K562 (cell line): ENCODE measurements around the gene GNAQ. TPM values are rescaled to one million over a fixed set of nuclear protein-coding genes. Genes with fewer than 3 reads are reported as not detected.

ENCODE experiments used
- ATAC-seq: fragments of 200-7000 bp; cut with Tn5 transposase; 3 replicates; pipeline ENCODE4 v1.9.1; 2020; ENCODE audit warnings: moderate library complexity
- BruUV-seq: library from RNA; stranded (reverse); fragments of 400-500 nt; replicated peaks from 2 replicates; lab custom pipeline; 2021; lab: Mats Ljungman, UMichigan
- CTCF ChIA-PET: fragments of 300-600 bp; formaldehyde crosslinking; extraction: SDS; loops from one replicate; lab custom pipeline; 2021; ENCODE audit warnings: low intra/inter-chr PET ratio; lab: Yijun Ruan, JAX
- POLR2A ChIA-PET: fragments of 300-600, 350-650 bp; sonication (Branson Sonifier 250); formaldehyde crosslinking; extraction: SDS; loops from one replicate; lab custom pipeline; 2021; ENCODE audit warnings: antibody characterized with exemption, inconsistent platforms; lab: Yijun Ruan, JAX
- DNase-seq, 4 experiments: peaks; one replicate each; pipeline versions ENCODE4 v3.0.0 to v3.0.0-alpha.2; 2011 to 2018; ENCODE audit warnings: low spot score in 3 of 4, mixed read lengths in 3 of 4; ENCODE audit errors: extremely low read depth in 1 of 4
- FAIRE-seq: peaks from 2 replicates; lab custom pipeline; 2011; peaks lifted over from hg19 to GRCh38; lab: Jason Lieb, UNC
- H2AFZ ChIP-seq: 2 replicates; pipeline ENCODE4 v1.6.0; 2011; ENCODE audit warnings: low read depth, low read length, control low read depth, inconsistent platforms
- H3K27ac ChIP-seq: fragments of 200-600 bp; 3 replicates; pipeline ENCODE4 v1.8.0; 2011; ENCODE audit warnings: low read depth, mild to moderate bottlenecking, control low read depth, inconsistent platforms, low read length, moderate library complexity, mixed read lengths; ENCODE audit errors: extremely low read depth
- H3K27me3 ChIP-seq, 2 experiments: fragments of 300-600 bp in 1 of 2; 2 replicates in 1 of 2; 3 replicates in 1 of 2; pipeline versions ENCODE4 v1.6.0 to v1.8.0; 2011; ENCODE audit warnings: inconsistent platforms in 2 of 2, low read length in 2 of 2, mild to moderate bottlenecking in 1 of 2, mixed read lengths in 1 of 2, moderate library complexity in 1 of 2; ENCODE audit not compliant: control insufficient read depth in 2 of 2, insufficient read depth in 2 of 2
- H3K36me3 ChIP-seq: fragments of 300-600 bp; 3 replicates; pipeline ENCODE4 v1.8.0; 2011; ENCODE audit warnings: mild to moderate bottlenecking, low read length, inconsistent platforms; ENCODE audit not compliant: control insufficient read depth, insufficient read depth
- H3K4me1 ChIP-seq, 2 experiments: fragments of 200-600 bp in 1 of 2; replicated peaks in 1 of 2; 2 replicates in 1 of 2; 3 replicates in 1 of 2; pipeline versions ENCODE4 v1.5.1 to v1.8.0; 2011; ENCODE audit warnings: inconsistent platforms in 2 of 2, low read length in 2 of 2, mild to moderate bottlenecking in 1 of 2, mixed read lengths in 1 of 2, moderate library complexity in 1 of 2; ENCODE audit not compliant: control insufficient read depth in 2 of 2, insufficient read depth in 2 of 2
- H3K4me2 ChIP-seq: 2 replicates; pipeline ENCODE4 v1.6.1; 2011; ENCODE audit warnings: low read length, control low read depth, inconsistent platforms, mixed read lengths; ENCODE audit not compliant: insufficient read depth
- H3K4me3 ChIP-seq: fragments of 200-600 bp; sonication (generic), shearing (Covaris generic); 2 replicates; pipeline ENCODE4 v1.5.1; 2016; ENCODE audit warnings: control low read depth, inconsistent platforms
- H3K79me2 ChIP-seq: fragments of 200-600 bp; 3 replicates; pipeline ENCODE4 v1.8.0; 2011; ENCODE audit warnings: low read length, inconsistent platforms; ENCODE audit not compliant: control insufficient read depth, insufficient read depth
- H3K9ac ChIP-seq, 2 experiments: 2 replicates each; pipeline versions ENCODE4 v1.6.0 to v1.6.1; 2011; ENCODE audit warnings: low read depth in 2 of 2, low read length in 2 of 2, control low read depth in 1 of 2, inconsistent platforms in 1 of 2, mild to moderate bottlenecking in 1 of 2, mixed read lengths in 1 of 2; ENCODE audit not compliant: insufficient read depth in 1 of 2
- H3K9me1 ChIP-seq: one replicate; pipeline ENCODE4 v1.6.0; 2011; ENCODE audit warnings: inconsistent platforms, mild to moderate bottlenecking, low read length, moderate library complexity; ENCODE audit not compliant: control insufficient read depth, insufficient read depth
- H3K9me3 ChIP-seq: replicated peaks from 2 replicates; pipeline ENCODE4 v1.5.1; 2011; ENCODE audit warnings: low read depth, low read length, inconsistent platforms; ENCODE audit not compliant: control insufficient read depth, insufficient read depth
- H4K20me1 ChIP-seq: replicated peaks from 2 replicates; pipeline ENCODE4 v1.6.1; 2011; ENCODE audit warnings: low read length, inconsistent platforms, mixed read lengths; ENCODE audit not compliant: control insufficient read depth, insufficient read depth
- BACH1 ChIP-seq: fragments of 200-800 bp; sonication (Bioruptor generic); IDR thresholded peaks from 2 replicates; pipeline ENCODE4 v1.6.1; 2016; ENCODE audit warnings: missing genetic modification characterization, missing compliant biosample characterization
- EP300 ChIP-seq: IDR thresholded peaks from 2 replicates; pipeline ENCODE4 v1.6.1; 2012; ENCODE audit warnings: low read length, improper control_type of control experiment
- HOXB6 ChIP-seq: fragments of 250-450 bp; sonication (Bioruptor Pico); IDR thresholded peaks from 2 replicates; pipeline ENCODE4 v1.5.1; 2022; ENCODE audit warnings: mild to moderate bottlenecking, borderline replicate concordance
- KLF6 ChIP-seq: fragments of 250-450 bp; sonication (Bioruptor Pico); IDR thresholded peaks from 2 replicates; pipeline ENCODE4 v1.4.0; 2020; ENCODE audit warnings: mild to moderate bottlenecking, moderate library complexity, borderline replicate concordance
- NFIC ChIP-seq: fragments of 450-650 bp; IDR thresholded peaks from 2 replicates; pipeline ENCODE4 v1.6.1; 2017; ENCODE audit warnings: mild to moderate bottlenecking, inconsistent platforms
- PTBP1 ChIP-seq: fragments of 200-400 bp; formaldehyde crosslinking; IDR thresholded peaks from 2 replicates; pipeline ENCODE4 v1.6.1; 2017; ENCODE audit warnings: low read depth, low read length
- RB1 ChIP-seq: fragments of 450-650 bp; IDR thresholded peaks from 2 replicates; pipeline ENCODE4 v1.6.1; 2017; ENCODE audit warnings: low read depth, mild to moderate bottlenecking
- TEAD1 ChIP-seq, 2 experiments: fragments of 450-650 bp in 1 of 2; sonication (generic) in 1 of 2; formaldehyde crosslinking; IDR thresholded peaks; 2 replicates each; pipeline versions ENCODE4 v1.4.0 to v1.8.0; 2020 to 2022; ENCODE audit warnings: mild to moderate bottlenecking in 2 of 2, missing genetic modification reagents in 1 of 2
- THAP7 ChIP-seq: fragments of 250-450 bp; sonication (Bioruptor Pico); IDR thresholded peaks from 2 replicates; pipeline ENCODE4 v1.5.0; 2021
- XRCC4 ChIP-seq: IDR thresholded peaks from one replicate; pipeline ENCODE4 v1.6.1; 2011; ENCODE audit not compliant: insufficient read depth, insufficient read length; ENCODE audit errors: extremely low read depth
- ZNF445 ChIP-seq: fragments of 250-450 bp; sonication (Bioruptor Pico); IDR thresholded peaks from 2 replicates; pipeline ENCODE4 v1.4.0; 2020; ENCODE audit warnings: low read depth, mild to moderate bottlenecking, moderate library complexity
- ZNF592 ChIP-seq: fragments of 450-650 bp; IDR thresholded peaks from 2 replicates; pipeline ENCODE4 v1.6.1; 2017; ENCODE audit warnings: antibody characterized with exemption, mild to moderate bottlenecking
- ZNF639 ChIP-seq, 2 experiments: fragments of 200-800 bp in 1 of 2; sonication (Bioruptor generic) in 1 of 2; sonication (generic) in 1 of 2; formaldehyde crosslinking in 1 of 2; IDR thresholded peaks in 1 of 2; conservative IDR thresholded peaks in 1 of 2; 2 replicates each; pipeline versions ENCODE4 v1.5.0 to v1.6.1; 2016 to 2020; ENCODE audit warnings: missing compliant biosample characterization in 1 of 2, missing genetic modification characterization in 1 of 2, missing genetic modification reagents in 1 of 2
- ZNF740 ChIP-seq, 3 experiments: fragments of 200-800 bp in 1 of 3; sonication (Bioruptor generic) in 1 of 3; sonication (generic) in 1 of 3; formaldehyde crosslinking in 1 of 3; IDR thresholded peaks; 2 replicates each; pipeline versions ENCODE4 v1.6.1 to v1.8.0; 2016 to 2022; ENCODE audit warnings: mild to moderate bottlenecking in 2 of 3, missing compliant biosample characterization in 2 of 3, missing genetic modification characterization in 2 of 3, missing genetic modification reagents in 1 of 3
- WGBS: fragments of 100-300 bp; shearing (Covaris generic); methylation state at CpG from one replicate; pipeline ENCODE4 v1.1.6; 2016; ENCODE audit warnings: low coverage, mixed read lengths; ENCODE audit not compliant: insufficient coverage; ENCODE audit errors: missing lambda C conversion rate; 5-methylcytosine and 5-hydroxymethylcytosine counted together
- in situ Hi-C: fragments of 300-500 bp; cut with MboI; formaldehyde crosslinking; loops from 4 replicates; pipeline ENCODE4 v1.15.0; 2018; ENCODE audit warnings: inconsistent platforms, mixed read lengths
- intact Hi-C: fragments of 100-400 bp; cut with micrococcal nuclease; formaldehyde crosslinking; loops from 2 replicates; pipeline ENCODE4 v1.14.2; 2022
- polyA plus RNA-seq, 8 experiments: library from polyadenylated mRNA; depleted of rRNA in 4 of 8; stranded (reverse) in 5 of 8; unstranded in 3 of 8; fragments of >200 nt; fragmentation: Nextera tagmentation in 2 of 8; fragmentation: Illumina TruSeq in 1 of 8; extraction: Ambion mirVana in 2 of 8; extraction: Trizol in 1 of 8; gene quantifications; 2 replicates each; pipeline versions ENCODE4 v1.2.1 to v1.2.3, GENCODE V29; 2011 to 2014; ENCODE audit warnings: inconsistent platforms in 1 of 8, missing spikeins in 1 of 8
- total RNA-seq, 7 experiments: library from RNA; depleted of rRNA in 6 of 7; stranded (reverse); fragments of >200 nt in 6 of 7; fragmentation: Illumina TruSeq in 2 of 7; extraction: Trizol in 2 of 7; gene quantifications; 2 replicates each; pipeline versions ENCODE4 v1.2.1 to v1.2.3, GENCODE V29; 2011 to 2021; ENCODE audit warnings: low replicate concordance in 1 of 7

Gene GNAQ
- total and polyA plus RNA-seq, 9 of the 15 experiments (the other 6 are each of a cell fraction or from before 2014, with no cell fraction given): 4.8 to 27.9 (median 17.5) TPM

GRCh38 chr9:77826116-77826515, 205.5 kb downstream of the GNAQ start:
- intact Hi-C loops: loop anchor here (10.0 kb wide), 1 partner anchor 209 kb away; the partner anchor contains the start of gene GNAQ
- Histone ChIP-seq H4K20me1 (no peaks in the 10 kb centered on the region), H3K27ac (peak overlapping the region; percentile 83), H3K9ac (peak overlapping the region; percentile 28 to 64; a peak in 3 of 4 replicates), H3K9me1 (no peaks in the 10 kb centered on the region), H3K27me3 (no peaks in the 10 kb centered on the region), H3K36me3 (peaks cover 3% of the 10 kb centered on the region; the same call in 1 of the 3 replicates), H2AFZ (no peak overlapping the region), H3K9me3 (no peaks in the 10 kb centered on the region), H3K4me3 (no peak overlapping the region; the same call in 1 of the 2 replicates), H3K79me2 (peaks cover 56% of the 10 kb centered on the region), H3K4me1 (peaks cover 10 to 26% of the 10 kb centered on the region in 2 experiments; a peak in 4 of 5 replicates), H3K4me2 (peak overlapping the region; percentile 64)
- ATAC-seq (peak; percentile 67), FAIRE-seq (peak; percentile 81), DNase-seq (peak in 2 of 4 experiments; percentile 33 to 55)
- in situ Hi-C loops: no loop called here
- BruUV-seq: no TSS peak
- ChIA-PET POLR2A (interaction anchor here (0.6 kb wide), 1 partner anchor 113 kb away, joined by 3 read pairs; no protein-coding TSS in a partner anchor), CTCF (no interaction called here)
- 0% methylated on average over 2 of the region's 2 CpGs for WGBS
- TF ChIP-seq PTBP1: no peak
- TF ChIP-seq THAP7: no peak
- TF ChIP-seq ZNF639 (CRISPR knock-in tag; conservative IDR thresholded peaks at IDR 0.05 in 1 of 2, IDR thresholded peaks at IDR 0.05 in 1 of 2): no peak
- TF ChIP-seq KLF6: no peak
- no peak for TF ChIP-seq HOXB6
- peak; percentile 33; the same call in 1 of the 2 replicates for TF ChIP-seq NFIC
- TF ChIP-seq BACH1: no peak
- no peak for TF ChIP-seq RB1
- no peak for TF ChIP-seq TEAD1 (CRISPR knock-in tag; IDR thresholded peaks at IDR 0.05)
- peak; percentile 41; the same call in 1 of the 2 replicates for TF ChIP-seq EP300
- no peak for TF ChIP-seq ZNF445 (CRISPR knock-in tag)
- TF ChIP-seq ZNF740 (CRISPR knock-in tag; IDR thresholded peaks at IDR 0.05): no peak
- no peak for TF ChIP-seq ZNF740 (tag; IDR thresholded peaks at IDR 0.05)
- TF ChIP-seq XRCC4: no peak
- TF ChIP-seq ZNF592: peak; percentile 43; the same call in 1 of the 2 replicates
